GM19468 (cell line): Measurements from ENCODE around the gene TMEM184B.
A peak's percentile ranks its signal among the peaks of the same experiment; 100 is the strongest.

Experiments used
- ATAC-seq: cut with Tn5 transposase; IDR thresholded peaks from one replicate; pipeline ENCODE4 v1.9.1; 2021; ENCODE audit warnings: mild to moderate bottlenecking, moderate library complexity, moderate number of reproducible peaks; ENCODE audit not compliant: unreplicated experiment; ENCODE audit errors: extremely low read depth

TMEM184B gene

DNA sequence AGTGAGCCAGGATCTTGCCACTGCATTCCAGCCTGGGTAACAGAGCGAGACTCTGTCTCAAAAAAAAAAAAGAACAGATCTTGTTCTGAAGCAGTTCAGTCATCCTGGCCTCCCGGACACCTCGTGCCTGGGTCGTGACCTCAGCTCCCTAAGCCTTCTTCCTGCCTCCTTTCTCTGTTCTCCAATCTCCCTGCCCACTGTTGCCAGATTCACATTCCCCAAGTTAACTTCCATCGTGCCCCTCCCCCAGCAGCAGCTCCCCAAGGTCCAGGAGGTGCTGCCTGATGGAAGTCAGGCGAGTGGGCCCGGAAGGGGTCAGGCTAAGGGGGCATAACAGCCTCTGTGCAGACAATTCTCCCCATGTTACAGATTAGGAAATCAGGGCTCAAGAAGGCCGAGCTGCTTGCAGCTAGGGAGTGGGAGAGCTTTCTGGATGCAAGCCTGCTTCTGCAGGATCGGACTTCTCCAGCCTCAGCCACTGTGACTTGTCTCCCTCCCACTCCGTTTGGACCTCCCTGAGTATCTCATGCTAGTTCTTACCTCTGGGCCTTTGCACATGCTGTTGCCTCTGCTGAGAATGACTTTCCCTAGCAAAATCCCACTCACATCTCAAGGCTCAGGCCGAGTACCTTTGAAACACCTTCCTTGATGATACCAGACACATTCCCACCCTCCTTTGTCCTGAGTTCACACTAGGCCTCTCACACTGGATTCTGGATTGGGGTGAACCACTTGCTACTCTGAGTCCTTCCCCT, 14.3 kb upstream of the TMEM184B start:
- no peak for ATAC-seq

DNA sequence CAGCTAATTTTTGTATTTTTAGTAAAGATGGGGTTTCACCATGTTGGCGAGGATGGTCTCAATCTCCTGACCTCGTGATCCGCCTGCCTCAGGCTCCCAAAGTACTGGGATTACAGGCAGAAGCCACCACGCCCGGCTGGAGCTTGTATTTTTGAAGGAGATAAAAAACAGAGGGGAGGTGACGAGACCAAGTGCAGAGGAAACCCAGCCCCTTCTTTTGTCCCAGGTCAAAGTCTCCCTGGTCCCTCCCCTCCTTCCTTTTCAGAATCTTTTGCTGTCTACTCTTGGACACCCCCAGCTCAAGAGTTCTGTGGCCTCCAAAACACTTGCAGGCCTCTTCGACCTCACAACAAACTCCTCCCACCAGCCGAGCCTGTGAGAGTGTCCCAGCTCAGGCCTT, 12.2 kb upstream of the TMEM184B start:
- ATAC-seq = no peak

DNA sequence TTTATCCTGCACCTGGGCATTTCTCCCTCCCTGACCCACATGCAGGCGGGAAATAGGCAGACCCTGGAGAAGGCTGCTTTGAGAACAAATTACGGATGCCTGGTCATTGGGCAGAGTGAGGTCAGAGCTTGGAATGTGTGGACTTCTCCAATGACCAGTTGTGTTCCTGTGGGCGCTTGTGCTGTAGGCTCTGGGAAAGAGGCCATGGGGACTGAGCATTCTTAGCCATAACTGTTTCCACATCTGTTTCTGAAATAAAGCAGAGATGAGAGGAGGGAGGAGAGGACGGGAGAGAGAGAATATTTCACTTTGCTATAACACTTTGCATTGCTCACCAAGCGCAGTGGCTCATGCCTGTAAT, 11.2 kb upstream of the TMEM184B start:
- no peak for ATAC-seq

DNA sequence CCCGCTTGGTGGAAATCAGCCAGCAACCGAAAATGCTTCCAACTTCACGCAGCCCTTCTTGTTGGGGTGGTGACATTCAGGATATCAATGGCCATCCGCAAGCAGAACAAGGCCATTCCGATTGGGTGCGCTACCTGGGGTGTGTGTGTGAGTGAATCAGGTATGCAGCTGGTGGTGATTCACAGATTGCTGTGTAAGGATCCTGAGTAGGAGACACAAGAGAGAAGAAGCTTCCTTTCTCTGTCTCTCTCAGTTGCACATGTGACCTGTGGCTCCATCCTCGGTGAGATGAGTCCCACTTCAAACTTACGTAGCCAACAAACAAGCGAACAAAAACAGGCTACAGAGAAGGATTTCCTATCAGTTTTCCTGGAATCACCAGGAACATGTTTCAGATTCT, 9.6 kb upstream of the TMEM184B start:
- no peak for ATAC-seq

DNA sequence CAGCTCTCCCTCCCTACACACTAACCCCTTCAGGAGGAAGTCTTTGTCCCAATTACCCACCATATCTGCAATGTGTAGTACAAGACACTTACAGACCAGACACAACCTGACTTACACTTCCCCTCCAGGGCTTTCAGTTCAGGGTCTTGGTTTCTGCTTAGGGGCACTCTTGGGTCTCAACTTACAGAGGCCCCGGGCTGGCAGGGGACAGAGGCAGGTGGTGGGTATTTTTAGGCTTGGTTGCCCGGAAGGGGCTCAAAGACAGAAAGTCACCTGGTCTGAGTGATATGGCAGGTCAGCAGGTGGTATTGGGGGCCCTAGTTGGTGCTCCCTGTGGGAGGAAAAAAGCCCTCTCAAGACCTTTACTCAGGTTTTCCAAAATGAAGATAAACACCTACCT, 3.4 kb upstream of the TMEM184B start:
- ATAC-seq = no peak

DNA sequence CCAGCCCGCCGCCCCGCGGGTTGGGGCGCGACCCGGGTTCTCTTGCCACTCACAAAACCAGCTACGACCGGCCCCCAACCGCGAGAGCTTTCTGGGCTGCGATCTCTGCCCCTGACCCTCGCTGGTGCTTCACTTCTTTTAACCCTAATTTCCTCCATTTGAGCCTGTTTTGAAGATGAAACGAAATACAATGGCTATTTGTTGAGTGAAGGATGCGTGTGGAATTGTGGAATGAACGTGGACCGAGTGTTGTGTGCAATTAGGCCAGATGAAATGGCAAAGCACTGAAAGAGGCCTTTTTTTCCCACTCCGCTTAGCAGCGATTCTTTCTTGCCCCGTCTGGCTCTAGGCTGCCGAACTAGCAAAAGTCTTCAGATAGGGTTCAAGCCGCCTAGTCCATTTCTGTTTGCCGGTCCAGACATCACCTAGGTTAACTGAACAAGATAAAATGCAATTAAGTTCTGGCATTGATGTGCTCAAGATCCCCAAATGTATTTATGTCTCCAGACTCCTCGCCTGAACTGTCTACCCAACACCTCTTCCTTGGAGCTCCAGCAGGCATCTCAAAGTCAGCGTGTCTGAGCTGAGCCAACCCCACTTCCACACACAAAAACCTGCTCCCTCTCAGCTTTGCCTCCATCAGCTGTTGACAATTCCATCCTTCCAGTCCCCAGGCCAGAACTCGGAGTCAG, 471 bp upstream of the TMEM184B start:
- no peak for ATAC-seq

DNA sequence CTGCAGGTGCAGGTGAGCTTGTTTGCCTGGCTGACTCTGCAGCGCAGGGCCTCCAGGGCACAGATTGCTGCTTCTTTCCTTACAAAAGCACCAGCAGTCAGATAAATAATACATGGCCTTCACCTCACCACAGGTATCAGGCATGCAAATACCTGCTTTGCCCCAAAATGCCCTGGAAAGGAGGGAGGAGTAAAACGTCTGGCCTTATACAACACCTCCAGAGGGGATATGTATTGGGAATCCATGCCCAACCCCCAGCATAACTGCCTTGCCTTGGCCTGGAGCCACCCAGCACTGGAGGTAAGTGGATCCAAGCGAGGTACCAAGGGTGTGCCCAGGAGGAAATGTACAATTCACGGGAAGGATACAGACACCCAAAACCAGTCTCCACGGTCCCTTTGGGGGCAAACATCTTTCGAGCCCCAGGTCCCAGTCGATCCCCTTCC, 860 bp downstream of the TMEM184B start:
- ATAC-seq = no peak

DNA sequence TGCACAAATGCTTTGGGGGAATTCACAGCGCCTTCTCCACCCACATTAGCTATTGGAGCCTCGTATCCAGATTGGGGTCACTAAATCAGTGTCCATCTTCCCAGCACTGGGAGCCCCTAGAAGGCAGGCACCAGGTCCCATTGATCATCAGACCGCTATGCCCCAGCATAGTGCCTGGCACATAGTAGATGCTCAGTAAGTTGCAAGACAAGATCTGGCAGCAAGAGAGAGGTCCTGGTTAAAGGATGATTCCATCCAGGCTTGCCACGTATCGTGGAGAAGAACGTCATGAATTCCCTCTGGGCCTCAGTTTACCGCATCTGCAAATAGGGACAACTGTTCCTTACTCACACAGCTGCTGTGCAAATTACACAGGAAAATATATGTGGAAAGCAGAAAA, 1.7 kb downstream of the TMEM184B start:
- no peak for ATAC-seq

DNA sequence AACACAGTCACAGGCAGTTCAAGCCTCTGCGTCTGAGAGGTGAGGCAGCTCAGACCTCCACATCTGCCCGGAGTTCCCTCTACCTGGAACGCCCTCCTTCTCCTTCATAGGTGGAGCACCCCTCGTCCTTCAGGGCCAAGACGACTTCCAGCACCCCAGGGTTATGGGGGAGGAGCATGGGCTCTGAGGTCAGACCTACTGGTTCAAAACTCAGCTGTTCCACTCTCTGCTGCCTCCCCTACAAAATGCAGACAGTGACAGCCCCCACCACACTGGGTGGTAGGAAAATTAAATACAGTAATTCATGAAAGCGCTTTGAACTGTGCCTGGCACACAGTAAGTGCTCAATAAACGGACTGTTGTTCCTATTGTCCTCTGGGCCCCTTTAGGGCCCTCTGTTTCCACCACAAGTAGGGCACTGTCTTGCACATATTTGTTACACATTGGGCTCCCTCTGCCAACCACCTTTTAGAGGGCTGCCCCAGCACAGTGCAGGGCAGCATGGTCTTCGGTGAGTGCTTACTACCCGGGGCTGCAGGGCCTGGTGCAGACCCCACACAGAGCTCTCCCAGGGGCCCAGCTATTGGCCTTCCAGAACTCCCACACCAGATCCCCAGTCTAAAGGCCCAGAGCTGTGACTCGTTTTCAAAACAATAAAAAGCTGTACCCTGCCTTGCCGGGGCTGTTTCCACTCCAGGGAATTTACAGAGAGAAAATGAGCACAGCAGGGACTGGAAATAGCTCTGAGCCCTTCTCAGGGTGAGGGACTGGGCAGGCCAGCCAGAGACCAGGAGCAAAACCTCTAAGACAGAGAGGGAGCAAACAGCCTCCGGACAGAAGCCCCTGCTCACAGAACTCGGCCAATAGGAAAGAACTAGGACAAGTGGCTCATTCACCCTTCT, 2.5 kb downstream of the TMEM184B start:
- ATAC-seq = no peak

DNA sequence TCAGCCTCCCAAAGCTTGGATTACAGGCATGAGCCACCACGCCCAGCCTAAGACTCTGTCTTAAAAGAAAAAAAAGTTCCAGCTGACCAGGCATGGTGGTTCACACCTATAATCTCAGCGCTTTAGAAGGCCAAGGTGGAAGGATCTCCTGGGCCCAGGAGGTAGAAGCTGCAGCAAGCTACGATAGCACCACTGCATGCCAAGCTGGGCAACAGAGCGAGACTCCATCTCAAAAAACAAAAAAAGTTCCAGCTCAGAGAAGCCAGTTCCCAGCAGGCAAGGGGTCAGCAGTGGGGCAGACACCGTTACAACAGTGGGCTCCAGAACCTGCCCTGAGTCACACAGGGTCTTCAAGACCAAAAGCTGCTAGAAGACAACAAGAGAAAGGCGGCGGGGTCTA, 3.3 kb downstream of the TMEM184B start:
- no peak for ATAC-seq

DNA sequence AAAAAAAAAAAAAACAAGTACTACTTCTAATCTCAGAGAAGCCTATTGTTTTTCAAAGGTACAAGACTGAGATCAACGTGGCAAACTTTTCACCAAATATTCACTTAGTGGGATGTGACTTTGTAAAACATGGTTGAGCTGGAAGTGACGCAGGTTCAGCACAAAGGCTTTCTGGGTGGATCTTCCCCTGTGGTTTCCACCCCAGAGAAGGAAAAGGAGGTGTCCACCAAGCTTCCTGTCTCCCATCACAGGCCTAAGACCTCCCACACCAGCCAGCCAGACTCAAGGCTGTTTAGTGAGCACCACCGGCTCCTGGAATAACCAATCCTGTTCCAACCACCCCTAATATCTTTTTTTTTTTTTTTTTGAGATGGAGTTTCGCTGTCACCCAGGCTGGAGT, 5.7 kb downstream of the TMEM184B start:
- ATAC-seq = no peak

DNA sequence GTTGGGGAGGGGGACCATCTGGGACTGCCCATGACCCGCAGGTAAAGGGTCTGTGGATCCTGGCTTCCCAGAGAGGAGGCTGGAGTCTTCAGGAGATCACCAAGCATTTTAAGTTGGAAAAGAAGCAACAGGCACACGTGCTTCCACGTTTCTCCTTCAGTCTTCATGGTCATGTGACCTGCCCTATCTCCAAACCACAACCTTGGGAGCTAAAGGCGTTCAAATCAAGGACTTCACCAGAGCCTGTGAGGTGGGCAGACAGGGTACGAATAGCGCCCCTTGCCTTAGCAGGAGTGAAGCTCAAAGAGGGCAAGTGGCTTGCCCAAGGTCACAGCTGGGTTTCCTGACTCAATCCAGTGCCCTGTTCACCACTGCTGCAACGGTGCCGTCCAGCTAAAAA, 6.7 kb downstream of the TMEM184B start:
- no peak for ATAC-seq

DNA sequence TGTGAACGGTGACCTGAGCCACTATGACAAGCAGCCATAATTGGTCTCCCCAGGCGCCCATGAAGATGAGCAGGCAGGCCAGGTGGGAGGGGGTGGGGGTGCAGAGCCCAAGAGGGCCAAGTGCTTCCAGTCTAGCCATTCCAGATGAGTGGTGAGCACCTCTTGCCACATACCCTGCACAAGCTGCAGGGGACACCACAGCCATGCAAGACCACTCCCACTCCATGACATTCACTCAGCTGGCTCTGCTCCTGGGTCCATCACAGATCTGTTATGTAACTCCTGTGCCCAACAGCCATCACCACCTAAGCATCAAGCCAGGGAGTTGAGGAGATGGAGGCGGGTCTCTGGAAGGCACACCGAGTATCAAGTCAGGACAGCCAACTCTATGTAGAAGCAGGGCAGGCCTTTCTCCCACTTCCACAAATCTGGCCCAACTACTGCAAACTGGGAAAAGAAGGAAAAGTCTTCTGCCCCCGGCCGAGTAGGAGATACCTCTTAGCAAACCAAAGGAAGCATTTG, 8.4 kb downstream of the TMEM184B start:
- ATAC-seq = no peak

DNA sequence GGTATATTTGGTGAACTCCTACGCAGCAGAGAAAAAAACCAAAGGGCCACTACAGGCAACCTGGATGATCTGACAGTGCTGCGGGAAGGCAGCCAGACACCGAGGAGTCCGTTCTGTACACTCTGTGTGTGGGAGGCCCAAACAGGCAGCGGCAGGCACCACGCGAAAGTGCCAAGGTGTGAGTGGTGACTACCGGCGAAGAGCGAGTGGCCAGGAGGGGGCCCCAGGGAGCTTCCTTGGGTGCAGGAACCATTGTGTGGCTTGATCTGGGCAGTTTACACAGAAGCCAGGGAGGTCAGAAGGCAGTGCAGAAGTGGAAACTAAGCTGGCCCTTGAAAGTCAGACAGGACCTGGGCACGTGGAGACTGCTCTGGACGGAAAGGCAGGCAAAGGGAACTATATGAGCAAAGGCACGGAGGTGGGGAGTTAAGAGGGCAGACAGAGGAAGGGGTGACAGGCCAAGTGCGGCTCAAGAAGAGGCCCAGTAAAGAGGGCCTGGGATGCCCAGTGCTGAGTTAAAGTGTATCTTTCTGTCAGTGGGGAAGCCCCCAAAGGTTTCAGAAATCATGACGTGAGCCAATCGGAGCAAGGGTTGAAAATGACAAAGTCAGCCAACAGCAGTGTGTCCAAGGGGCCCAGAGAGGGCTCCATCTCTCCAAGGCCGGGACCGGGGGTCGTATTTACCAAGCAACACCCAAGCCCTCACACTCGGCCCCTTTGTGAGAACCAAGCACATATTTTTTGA, 10.6 kb downstream of the TMEM184B start:
- no peak for ATAC-seq

DNA sequence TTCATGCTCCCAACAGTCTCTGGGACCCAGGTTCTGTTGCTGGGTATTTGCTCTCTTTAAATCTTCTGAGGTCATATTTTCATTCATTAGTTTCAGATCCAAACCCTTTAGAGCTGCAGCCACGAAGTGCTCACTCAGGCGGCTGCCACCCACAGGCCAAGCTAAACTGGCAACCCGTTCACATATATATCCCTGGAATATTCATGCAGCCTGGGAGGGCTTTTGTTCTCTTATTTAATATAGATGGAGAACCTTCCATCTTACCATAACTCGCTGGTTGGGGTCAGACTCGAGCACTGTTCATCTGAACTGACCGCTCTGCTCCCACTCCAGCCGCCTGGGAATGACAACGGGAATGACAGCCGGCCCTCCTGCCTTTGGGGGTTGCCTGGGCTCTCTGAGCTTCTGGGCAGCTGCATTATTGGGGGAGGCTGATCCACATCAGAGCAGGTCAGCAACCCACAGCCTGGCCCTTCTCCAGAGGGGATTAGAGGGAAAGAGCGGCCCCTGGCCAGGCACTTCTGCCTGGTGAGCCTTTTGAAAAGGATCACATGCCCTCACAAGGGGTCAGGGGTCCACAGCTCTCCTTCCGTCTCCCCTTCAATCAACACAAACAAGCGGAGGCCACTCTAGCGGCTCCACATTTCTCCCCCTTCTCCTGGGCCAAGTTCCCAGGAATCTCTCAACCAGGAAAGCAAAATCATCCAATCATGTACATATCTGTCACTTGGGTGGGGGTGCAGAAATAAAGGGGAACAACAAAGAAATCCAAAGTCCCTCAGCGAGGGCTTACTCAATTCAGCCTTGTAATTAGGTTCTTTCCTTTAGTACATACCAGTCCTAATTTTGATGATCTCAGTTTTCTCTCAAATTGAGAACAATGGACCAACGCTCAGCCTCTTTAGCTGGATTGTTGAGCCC, 11.8 kb downstream of the TMEM184B start:
- ATAC-seq = peak; percentile 6

DNA sequence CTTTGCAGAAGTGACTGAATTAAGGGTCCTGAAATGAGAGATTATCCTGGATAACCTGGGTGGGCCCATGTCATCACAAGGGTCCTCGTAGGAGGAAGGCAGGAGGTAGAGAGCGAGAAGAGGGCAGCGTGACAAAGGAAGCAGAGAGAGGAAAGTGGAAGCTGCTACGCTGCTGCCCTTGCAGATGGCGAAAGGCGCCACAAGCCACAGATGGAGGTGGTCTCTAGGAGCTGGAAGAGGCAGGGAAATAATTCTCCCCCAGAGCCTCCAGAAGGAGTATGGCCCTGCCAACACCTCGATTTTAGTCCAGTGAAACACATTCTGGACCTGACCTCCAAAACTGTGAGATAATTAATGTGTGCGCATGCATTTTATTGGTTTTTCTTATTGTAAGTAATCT, 13.4 kb downstream of the TMEM184B start:
- no peak for ATAC-seq

DNA sequence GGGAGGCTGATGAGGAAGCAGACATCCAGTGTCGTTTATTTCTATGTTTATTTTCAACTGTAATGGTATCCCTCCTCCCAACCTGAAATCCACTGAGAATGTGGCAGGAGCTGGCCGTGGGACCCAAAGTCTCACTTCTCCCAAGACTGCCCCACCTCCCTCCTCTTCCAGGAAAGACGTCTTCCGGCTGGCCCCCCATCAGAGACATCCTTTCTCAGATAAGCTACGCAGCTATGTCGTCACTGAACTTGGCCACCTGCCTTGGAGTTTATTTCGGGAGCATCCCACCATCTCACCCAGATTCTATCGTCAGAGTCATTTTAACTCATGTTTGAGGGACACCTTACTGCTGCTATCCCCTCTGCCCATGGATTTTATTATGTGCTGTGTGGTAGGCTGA, 13.9 kb downstream of the TMEM184B start:
- ATAC-seq = no peak

DNA sequence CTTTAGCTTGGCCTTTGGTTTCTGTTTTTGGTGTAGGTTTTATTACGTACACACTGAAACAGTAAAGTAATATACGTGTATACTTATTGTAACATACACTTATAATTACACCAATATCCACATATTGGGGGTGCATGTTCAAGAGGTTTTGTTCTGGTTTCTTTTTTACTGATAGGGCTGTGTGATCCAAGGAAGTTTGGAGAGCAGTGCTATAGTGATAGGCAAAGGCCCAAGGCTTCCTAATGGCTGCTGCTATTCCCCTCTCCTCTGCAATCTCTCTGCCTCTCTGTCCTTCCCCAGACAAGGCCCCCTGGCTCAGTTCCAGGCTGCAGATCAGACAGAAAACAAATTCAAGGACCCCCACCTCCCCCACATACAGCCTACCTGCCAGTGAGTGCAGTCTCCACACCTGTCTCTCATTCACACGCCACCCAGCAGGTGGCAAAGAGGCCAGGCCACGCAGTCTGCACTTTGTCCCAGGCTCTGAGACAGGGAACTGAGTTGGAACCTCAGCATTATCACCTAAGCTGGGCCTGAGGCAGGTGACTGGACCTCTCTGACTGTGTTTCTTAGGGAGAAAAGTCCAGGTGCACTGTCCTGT, 15.1 kb downstream of the TMEM184B start:
- ATAC-seq = no peak

DNA sequence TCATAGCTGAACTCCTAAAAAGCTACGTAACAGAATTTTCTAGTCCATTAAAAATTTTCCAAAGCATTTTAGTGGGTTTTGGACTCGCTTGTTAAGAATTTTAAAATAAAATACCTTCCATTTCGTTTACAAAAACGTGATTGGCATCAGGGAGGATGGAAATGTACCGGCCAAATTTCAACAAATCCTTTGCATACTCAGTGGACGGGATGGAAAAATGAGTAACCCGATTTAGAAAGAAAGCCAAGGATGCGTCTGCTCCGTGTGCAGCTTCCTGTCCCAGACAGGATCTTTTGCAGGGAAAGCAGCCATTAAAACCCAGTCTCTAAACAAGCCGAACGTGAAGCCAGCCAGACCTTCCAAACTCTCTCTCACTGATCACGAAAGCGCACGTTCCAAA, 15.6 kb downstream of the TMEM184B start:
- ATAC-seq = no peak
